ENCODE measurements around the gene CMBL. TPM values are rescaled to one million over a fixed set of nuclear protein-coding genes. Genes with fewer than 3 reads are reported as not detected.

The CMBL gene
- total RNA-seq, 1 donor from 2014 or later, result 24.0 TPM

DNA sequence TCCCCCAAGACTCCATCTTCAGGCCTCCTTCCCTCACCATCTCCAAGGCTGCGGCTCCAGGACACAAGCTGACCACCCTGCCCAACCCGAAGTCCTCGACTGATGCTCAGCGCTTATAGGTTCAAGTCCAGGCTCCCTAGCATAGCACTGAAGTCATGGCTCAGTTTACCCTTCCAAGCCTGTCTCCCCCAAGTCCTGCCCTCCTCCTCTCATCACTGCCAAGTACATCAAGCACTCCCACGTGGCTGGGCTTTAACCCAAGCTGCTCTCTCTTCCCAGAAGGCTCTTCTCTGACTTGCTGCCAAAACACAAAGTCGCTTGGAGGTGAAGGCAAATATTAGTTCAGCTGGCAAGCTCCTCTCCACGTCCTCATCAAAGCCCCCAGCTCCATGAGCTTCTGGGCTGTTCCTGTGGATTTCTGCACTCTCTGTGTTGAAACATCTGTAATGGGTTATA, 23.7 kb upstream of the CMBL start:
- Mint-ChIP-seq H3K36me3 (ENCODE audit: low read depth) (no peaks in the 10 kb centered on the region), H3K27me3 (ENCODE audit: low read depth) (peaks cover 58% of the 10 kb centered on the region), H3K9me3 (no peaks in the 10 kb centered on the region), H3K4me1 (peaks cover 9% of the 10 kb centered on the region), H3K4me3 (no peak overlapping the region), H3K27ac (ENCODE audit: unreplicated experiment) (no peak overlapping the region)
- TF ChIP-seq, protein P1, sequence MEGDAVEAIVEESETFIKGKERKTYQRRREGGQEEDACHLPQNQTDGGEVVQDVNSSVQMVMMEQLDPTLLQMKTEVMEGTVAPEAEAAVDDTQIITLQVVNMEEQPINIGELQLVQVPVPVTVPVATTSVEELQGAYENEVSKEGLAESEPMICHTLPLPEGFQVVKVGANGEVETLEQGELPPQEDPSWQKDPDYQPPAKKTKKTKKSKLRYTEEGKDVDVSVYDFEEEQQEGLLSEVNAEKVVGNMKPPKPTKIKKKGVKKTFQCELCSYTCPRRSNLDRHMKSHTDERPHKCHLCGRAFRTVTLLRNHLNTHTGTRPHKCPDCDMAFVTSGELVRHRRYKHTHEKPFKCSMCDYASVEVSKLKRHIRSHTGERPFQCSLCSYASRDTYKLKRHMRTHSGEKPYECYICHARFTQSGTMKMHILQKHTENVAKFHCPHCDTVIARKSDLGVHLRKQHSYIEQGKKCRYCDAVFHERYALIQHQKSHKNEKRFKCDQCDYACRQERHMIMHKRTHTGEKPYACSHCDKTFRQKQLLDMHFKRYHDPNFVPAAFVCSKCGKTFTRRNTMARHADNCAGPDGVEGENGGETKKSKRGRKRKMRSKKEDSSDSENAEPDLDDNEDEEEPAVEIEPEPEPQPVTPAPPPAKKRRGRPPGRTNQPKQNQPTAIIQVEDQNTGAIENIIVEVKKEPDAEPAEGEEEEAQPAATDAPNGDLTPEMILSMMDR (conservative IDR thresholded peaks at IDR 0.05), result no peak
- DNase-seq (ENCODE audit: low read depth, low spot score), result no peak

DNA sequence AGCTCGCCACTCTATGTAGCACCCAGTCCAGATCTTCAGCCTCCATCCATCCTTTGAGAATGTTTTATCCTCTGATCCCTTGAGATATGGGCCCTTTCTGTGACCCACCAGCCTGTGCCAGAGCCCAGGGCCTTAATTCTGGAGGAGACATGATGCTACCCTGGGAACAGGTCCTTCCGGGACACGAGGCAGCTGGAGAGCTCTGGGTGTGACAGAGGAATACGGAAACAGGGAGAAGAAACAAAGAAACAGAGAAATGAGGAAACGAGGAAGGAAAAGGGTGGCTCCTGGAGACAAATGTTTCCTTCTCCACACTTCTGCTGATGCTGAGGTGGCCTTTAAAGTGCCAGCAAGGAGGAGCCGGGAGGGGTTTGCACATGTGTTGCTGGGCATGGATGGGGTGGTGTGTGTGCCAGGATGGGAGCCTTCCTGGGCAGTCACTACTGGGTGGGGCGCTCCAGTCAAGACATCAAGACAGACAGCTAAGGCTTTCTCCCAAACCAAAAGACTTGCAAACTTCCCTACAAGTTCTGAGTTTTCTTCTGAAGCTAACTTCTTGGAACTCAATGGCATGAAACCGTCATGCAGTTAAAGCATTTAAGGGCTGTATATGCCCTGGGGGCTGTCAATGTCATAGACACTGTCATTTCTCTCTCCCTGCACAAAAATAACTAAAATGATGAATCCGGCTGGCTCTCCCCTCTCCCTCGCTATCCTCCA, 23.0 kb upstream of the CMBL start:
- Mint-ChIP-seq H3K4me1 (peaks cover 5% of the 10 kb centered on the region), H3K27ac (ENCODE audit: unreplicated experiment) (no peak overlapping the region), H3K27me3 (ENCODE audit: low read depth) (peaks cover 55% of the 10 kb centered on the region), H3K9me3 (no peaks in the 10 kb centered on the region), H3K36me3 (ENCODE audit: low read depth) (no peaks in the 10 kb centered on the region), H3K4me3 (peak overlapping the region; percentile 35)
- TF ChIP-seq, protein P1 (conservative IDR thresholded peaks at IDR 0.05), result no peak
- DNase-seq (ENCODE audit: low read depth, low spot score), result no peak

DNA sequence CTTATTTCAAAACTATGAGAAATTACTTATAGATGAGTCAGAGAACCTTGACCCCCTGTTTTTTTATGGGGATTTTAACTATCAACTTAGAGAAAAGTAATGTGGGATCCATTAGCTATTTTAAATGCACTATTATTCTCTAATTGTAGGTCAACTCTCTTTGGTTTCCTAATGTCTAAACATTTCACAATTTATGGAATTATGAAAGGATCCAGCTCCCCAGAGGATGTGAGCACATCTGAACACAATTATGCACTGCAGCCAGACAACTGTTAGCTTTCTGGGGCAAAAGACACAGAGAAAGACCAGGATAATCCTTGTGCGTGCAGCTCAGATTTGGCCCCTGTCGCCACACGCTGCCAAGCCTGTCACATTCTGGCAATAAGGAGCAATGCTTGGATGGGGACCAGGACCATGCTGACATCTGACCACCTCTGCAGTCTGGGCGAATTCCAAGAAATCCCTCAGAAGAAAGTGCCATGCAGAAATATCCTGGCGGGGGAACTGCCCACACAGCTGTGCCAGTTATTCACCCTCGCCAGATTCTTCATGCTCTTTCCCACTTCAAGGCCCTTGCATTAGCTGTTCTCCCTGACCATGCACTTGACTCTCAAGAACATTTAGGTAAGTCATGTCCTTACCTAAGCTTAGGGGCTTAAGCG, 22.2 kb upstream of the CMBL start:
- no peaks in the 10 kb centered on the region for H3K36me3 Mint-ChIP-seq (ENCODE audit: low read depth)
- no peaks in the 10 kb centered on the region for H3K9me3 Mint-ChIP-seq
- DNase-seq (ENCODE audit: low read depth, low spot score), result no peak
- H3K27me3 Mint-ChIP-seq (ENCODE audit: low read depth), result peaks cover 54% of the 10 kb centered on the region
- TF ChIP-seq, protein P1 (conservative IDR thresholded peaks at IDR 0.05), result no peak
- H3K4me3 Mint-ChIP-seq, result peak overlapping the region; percentile 35
- H3K27ac Mint-ChIP-seq (ENCODE audit: unreplicated experiment), result no peak overlapping the region
- peaks cover 3% of the 10 kb centered on the region for H3K4me1 Mint-ChIP-seq

DNA sequence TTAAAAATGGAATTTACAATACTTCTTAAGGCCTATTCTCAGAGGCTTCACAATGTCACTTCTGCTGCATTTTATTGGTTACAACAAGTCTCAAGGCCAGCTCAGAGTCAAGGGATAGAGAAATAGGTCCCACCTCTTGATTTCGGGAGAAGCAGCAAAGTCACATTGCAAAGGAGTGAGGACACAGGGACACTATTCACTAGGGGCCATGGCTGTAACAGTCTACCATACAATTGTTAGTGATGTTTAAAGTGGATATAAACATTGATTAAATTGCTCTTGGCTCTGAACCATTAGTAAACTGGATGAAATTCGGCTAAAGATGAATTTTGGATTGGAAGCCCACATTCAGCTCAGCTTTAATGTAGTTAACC, 21.7 kb upstream of the CMBL start:
- Mint-ChIP-seq H3K4me3 (no peak overlapping the region), H3K9me3 (no peaks in the 10 kb centered on the region), H3K27me3 (ENCODE audit: low read depth) (peaks cover 49% of the 10 kb centered on the region)

DNA sequence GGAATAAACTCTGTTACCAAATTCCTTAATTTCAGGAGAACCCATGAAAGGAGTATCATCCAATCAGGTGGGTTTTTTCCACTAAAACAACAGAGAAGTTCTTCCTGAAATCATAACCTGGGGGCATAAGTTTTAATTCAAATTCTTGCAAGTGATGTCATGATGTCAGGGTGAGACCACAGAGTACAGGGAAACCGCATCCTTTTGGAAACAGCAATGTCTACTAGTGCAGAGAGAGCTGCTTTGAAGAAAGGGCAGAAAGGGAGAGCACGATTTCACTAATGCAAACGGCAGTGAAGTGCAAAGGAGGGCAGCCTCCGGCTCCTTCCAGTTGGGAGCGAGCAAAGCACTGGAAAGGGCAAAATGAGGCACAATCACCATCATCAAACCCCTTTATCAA, 20.6 kb upstream of the CMBL start:
- Mint-ChIP-seq H3K27me3 (ENCODE audit: low read depth) (peaks cover 39% of the 10 kb centered on the region), H3K4me3 (no peak overlapping the region), H3K4me1 (no peaks in the 10 kb centered on the region), H3K36me3 (ENCODE audit: low read depth) (no peaks in the 10 kb centered on the region), H3K27ac (ENCODE audit: unreplicated experiment) (no peak overlapping the region), H3K9me3 (no peaks in the 10 kb centered on the region)
- DNase-seq (ENCODE audit: low read depth, low spot score), result no peak
- TF ChIP-seq, protein P1 (conservative IDR thresholded peaks at IDR 0.05), result no peak

More for the DNA sequence above, 21.7 kb upstream of the CMBL start:
- no peaks in the 10 kb centered on the region for H3K36me3 Mint-ChIP-seq (ENCODE audit: low read depth)
- no peaks in the 10 kb centered on the region for H3K4me1 Mint-ChIP-seq
- TF ChIP-seq, protein P1 (conservative IDR thresholded peaks at IDR 0.05), result no peak
- DNase-seq (ENCODE audit: low read depth, low spot score), result no peak
- no peak overlapping the region for H3K27ac Mint-ChIP-seq (ENCODE audit: unreplicated experiment)
